Testis (tissue), 3 donors: ENCODE results near the gene TGFB1I1. TPM values are rescaled to one million over a fixed set of nuclear protein-coding genes. Genes with fewer than 3 reads are reported as not detected.
A peak's percentile ranks its signal among the peaks of the same experiment; 100 is the strongest.

Source experiments
- DNase-seq: peaks from one replicate; pipeline ENCODE4 v3.0.0-alpha.2; 2019
- H3K27ac ChIP-seq, 2 donors: fragments of 200-600 bp; sonication (generic); one replicate each; pipeline ENCODE4 v1.5.1; 2019
- H3K27me3 ChIP-seq: fragments of 200-600 bp; sonication (generic); one replicate; pipeline ENCODE4 v1.5.1; 2019
- H3K36me3 ChIP-seq: fragments of 200-600 bp; sonication (generic); one replicate; pipeline ENCODE4 v1.5.1; 2017; ENCODE audit warnings: low read depth; ENCODE audit errors: missing control alignments
- H3K4me1 ChIP-seq: fragments of 200-600 bp; sonication (generic); one replicate; pipeline ENCODE4 v1.5.1; 2019
- H3K4me3 ChIP-seq, 2 donors: fragments of 200-600 bp; sonication (generic); one replicate each; pipeline ENCODE4 v1.5.1; 2017 to 2019
- H3K9me3 ChIP-seq: fragments of 200-600 bp; sonication (generic); one replicate; pipeline ENCODE4 v1.5.1; 2017
- POLR2A ChIP-seq: fragments of 450-650 bp; IDR thresholded peaks from one replicate; pipeline ENCODE4 v1.6.1; 2017; ENCODE audit warnings: antibody characterized with exemption, mild to moderate bottlenecking, moderate library complexity
- WGBS, 2 donors: methylation state at CpG; one replicate each; pipeline ENCODE4 v1.1.5; 2018; 5-methylcytosine and 5-hydroxymethylcytosine counted together
- intact Hi-C: fragments of 100-400 bp; cut with DNase I; formaldehyde crosslinking; loops from one replicate; pipeline ENCODE4 v1.15.1; 2023; ENCODE audit warnings: low total_unique reads
- polyA plus RNA-seq: library from polyadenylated mRNA; stranded (reverse); fragments of 350-450 nt; fragmentation: Illumina TruSeq; extraction: RNeasy Lipid Tissue Mini Kit (QIAGEN cat#74804); gene quantifications from one replicate; pipeline ENCODE4 v1.2.3, GENCODE V29; 2014; ENCODE audit warnings: low read depth, low replicate concordance; ENCODE audit not compliant: insufficient read depth
- total RNA-seq, 2 donors: library from RNA; depleted of rRNA; stranded (reverse); fragments of >200 nt; gene quantifications; one replicate each; pipeline ENCODE4 v1.2.3, GENCODE V29; 2016
- TF ChIP-seq, protein P1 (sequence below), 3 experiments: fragments of 450-650 bp in 2 of 3; fragments of 200-600 bp in 1 of 3; sonication (generic) in 1 of 3; IDR thresholded peaks; one replicate each; pipeline ENCODE4 v1.5.1; 2016 to 2019; ENCODE audit warnings: antibody characterized with exemption in 3 of 3, mild to moderate bottlenecking in 2 of 3, moderate library complexity in 1 of 3

The TGFB1I1 gene
- total and polyA plus RNA-seq, 3 donors from 2014 or later: 13.6 to 31.7 (median 28.4) TPM

- TF ChIP-seq, protein P1, sequence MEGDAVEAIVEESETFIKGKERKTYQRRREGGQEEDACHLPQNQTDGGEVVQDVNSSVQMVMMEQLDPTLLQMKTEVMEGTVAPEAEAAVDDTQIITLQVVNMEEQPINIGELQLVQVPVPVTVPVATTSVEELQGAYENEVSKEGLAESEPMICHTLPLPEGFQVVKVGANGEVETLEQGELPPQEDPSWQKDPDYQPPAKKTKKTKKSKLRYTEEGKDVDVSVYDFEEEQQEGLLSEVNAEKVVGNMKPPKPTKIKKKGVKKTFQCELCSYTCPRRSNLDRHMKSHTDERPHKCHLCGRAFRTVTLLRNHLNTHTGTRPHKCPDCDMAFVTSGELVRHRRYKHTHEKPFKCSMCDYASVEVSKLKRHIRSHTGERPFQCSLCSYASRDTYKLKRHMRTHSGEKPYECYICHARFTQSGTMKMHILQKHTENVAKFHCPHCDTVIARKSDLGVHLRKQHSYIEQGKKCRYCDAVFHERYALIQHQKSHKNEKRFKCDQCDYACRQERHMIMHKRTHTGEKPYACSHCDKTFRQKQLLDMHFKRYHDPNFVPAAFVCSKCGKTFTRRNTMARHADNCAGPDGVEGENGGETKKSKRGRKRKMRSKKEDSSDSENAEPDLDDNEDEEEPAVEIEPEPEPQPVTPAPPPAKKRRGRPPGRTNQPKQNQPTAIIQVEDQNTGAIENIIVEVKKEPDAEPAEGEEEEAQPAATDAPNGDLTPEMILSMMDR (IDR thresholded peaks at IDR 0.05): peak; percentile 29 to 59 (median 48)
- TF ChIP-seq POLR2A: no peak
- Histone ChIP-seq H3K4me1 (peaks cover 31% of the 10 kb centered on the region), H3K27ac (peak overlapping the region in 1 of 2 donors; percentile 100), H3K27me3 (no peaks in the 10 kb centered on the region), H3K36me3 (no peaks in the 10 kb centered on the region), H3K9me3 (no peaks in the 10 kb centered on the region), H3K4me3 (peak overlapping the region in 1 of 2 donors; percentile 76)
- no peak for DNase-seq
- intact Hi-C loops: no loop called here
- 24 to 33% methylated on average over 8 of the region's 8 CpGs for WGBS, 2 donors
Observed at GRCh38 chr16:31460582-31461002, 11.4 kb upstream of the TGFB1I1 start.

DNA sequence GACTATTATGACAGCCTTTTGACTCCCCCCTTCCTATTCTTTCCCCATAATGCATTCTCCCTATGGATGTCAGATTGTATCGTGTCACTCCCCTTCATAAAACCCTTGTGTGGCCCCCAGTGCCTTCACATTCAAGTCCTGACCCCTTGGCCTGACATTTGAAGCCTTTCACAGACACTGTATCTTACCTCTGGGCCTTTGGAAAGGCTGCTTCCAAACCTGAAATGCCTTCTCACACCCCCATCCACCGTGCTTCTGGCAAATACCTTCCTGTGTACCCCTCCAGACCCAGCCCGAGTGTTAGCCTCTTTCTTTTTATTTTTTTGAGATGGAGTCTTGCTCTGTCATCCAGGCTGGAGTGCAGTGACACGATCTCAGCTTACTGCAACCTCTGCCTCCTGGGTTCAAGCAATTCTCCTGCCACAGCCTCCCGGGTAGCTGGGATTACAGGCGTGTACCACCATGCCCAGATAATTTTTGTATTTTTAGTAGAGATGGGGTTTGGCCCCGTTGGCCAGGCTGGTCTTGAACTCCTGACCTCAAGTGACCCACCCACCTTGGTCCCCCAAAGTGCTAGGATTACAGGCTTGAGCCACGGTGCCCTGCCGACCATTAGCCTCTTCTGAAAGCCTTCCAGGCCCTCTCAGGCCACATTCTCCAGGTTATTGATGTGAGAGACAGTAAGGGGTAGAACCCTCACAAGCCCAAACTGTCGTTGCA lies 10.6 kb upstream of the TGFB1I1 start:
- TF ChIP-seq, protein P1 (IDR thresholded peaks at IDR 0.05): no peak
- TF ChIP-seq POLR2A: no peak
- no peak for DNase-seq
- Histone ChIP-seq H3K27ac (no peak overlapping the region), H3K9me3 (no peaks in the 10 kb centered on the region), H3K4me3 (no peak overlapping the region), H3K27me3 (no peaks in the 10 kb centered on the region), H3K36me3 (no peaks in the 10 kb centered on the region), H3K4me1 (peaks cover 26% of the 10 kb centered on the region)
- 87 to 91% methylated on average over 7 to 10 of the region's 10 CpGs for WGBS, 2 donors
- intact Hi-C loops: no loop called here

DNA sequence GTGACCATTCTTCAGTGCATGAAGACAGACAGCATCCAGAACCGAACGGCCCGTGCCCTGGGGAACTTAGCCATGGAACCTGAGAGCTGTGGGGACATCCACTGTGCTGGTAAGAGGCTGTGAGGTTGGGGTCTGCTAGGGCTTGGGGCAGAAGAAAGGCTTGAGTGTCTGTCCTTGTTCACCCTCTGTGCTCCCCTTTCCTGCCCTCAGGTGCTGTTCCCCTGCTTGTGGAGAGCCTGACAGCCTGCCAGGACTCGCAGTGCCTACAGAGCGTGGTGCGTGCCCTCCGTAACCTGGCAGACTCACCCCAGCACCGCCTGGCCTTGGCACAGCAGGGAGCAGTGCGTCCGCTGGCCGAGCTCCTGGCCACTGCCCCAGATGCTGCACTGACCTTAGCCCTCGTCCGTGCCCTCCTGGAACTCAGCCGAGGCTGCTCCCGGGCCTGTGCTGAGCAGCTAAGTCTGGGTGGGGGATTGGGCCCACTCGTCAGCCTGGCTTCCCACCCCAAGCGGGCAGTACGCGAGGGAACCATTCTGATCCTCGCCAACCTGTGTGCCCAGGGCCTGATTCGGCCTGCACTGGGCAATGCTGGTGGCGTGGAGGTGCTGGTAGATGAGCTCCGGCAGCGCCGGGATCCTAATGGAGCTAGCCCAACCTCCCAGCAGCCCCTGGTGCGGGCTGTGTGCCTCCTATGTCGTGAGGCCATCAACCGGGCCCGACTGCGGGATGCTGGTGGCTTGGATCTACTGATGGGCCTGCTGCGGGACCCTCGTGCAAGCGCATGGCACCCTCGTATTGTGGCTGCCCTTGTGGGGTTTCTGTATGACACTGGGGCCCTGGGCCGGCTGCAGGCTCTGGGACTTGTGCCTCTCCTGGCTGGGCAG lies 9.8 kb upstream of the TGFB1I1 start:
- Histone ChIP-seq H3K27ac (no peak overlapping the region), H3K4me1 (peaks cover 19% of the 10 kb centered on the region), H3K36me3 (no peaks in the 10 kb centered on the region), H3K4me3 (no peak overlapping the region), H3K27me3 (no peaks in the 10 kb centered on the region), H3K9me3 (no peaks in the 10 kb centered on the region)
- no peak for DNase-seq
- 87 to 94% methylated on average over 22 to 31 of the region's 35 CpGs for WGBS, 2 donors
- intact Hi-C loops: no loop called here
- TF ChIP-seq, protein P1 (IDR thresholded peaks at IDR 0.05): no peak
- no peak for TF ChIP-seq POLR2A

DNA sequence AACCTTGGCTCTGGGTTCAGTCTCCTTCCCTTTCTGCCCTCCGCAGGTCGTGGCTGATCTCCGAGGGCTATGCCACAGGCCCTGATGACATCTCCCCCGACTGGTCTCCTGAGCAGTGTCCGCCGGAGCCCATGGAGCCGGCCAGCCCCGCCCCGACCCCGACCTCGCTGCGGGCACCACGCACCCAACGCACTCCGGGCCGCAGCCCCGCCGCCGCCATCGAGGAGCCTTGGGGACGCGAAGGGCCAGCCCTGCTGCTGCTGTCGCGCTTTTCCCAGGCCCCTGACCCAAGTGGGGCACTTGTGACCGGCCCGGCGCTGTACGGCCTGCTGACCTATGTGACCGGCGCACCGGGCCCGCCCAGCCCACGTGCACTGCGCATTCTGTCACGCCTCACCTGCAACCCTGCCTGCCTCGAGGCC lies 7.6 kb upstream of the TGFB1I1 start:
- Histone ChIP-seq H3K36me3 (no peaks in the 10 kb centered on the region), H3K27ac (no peak overlapping the region), H3K27me3 (no peaks in the 10 kb centered on the region), H3K4me3 (no peak overlapping the region), H3K4me1 (peaks cover 7% of the 10 kb centered on the region), H3K9me3 (no peaks in the 10 kb centered on the region)
- 89 to 96% methylated on average over 12 to 36 of the region's 36 CpGs for WGBS, 2 donors
- TF ChIP-seq, protein P1 (IDR thresholded peaks at IDR 0.05): no peak
- TF ChIP-seq POLR2A: no peak
- DNase-seq: no peak
- intact Hi-C loops: no loop called here
